NCI-H1694 (cell line): ENCODE results near the gene GINS3.
"Not testable (repeated sequence)": the region's sequence is repeated elsewhere in the genome, so short reads cannot be mapped to it uniquely, and the experiment has no call there.

ENCODE experiments used
- DNase-seq: peaks from one replicate; lab custom pipeline; 2025; lab: John Stamatoyannopoulos, UW

The GINS3 gene

GRCh38 chr16:58389724-58390123 is 2.5 kb upstream of the GINS3 start:
- no peak for DNase-seq

- no peak for DNase-seq
Observed at GRCh38 chr16:58393138-58393504, 850 bp downstream of the GINS3 start.

- DNase-seq = not testable (repeated sequence)
Observed at GRCh38 chr16:58396897-58397296, 4.6 kb downstream of the GINS3 start.

- no peak for DNase-seq
Observed at GRCh38 chr16:58399718-58400633, 7.7 kb downstream of the GINS3 start.

GRCh38 chr16:58401305-58401704 is 9.0 kb downstream of the GINS3 start:
- DNase-seq = not testable (repeated sequence)

- DNase-seq = no peak
Observed at GRCh38 chr16:58402796-58403195, 10.5 kb downstream of the GINS3 start.

- no peak for DNase-seq
Observed at GRCh38 chr16:58409316-58409973, 17.2 kb downstream of the GINS3 start.

GRCh38 chr16:58411336-58411735 is 19.1 kb downstream of the GINS3 start:
- DNase-seq = no peak

- no peak for DNase-seq
Observed at GRCh38 chr16:58411736-58412614, 19.7 kb downstream of the GINS3 start.

- DNase-seq = not testable (repeated sequence)
Observed at GRCh38 chr16:58412615-58412970, 20.3 kb downstream of the GINS3 start.

- DNase-seq = no peak
Observed at GRCh38 chr16:58413359-58413758, 21.1 kb downstream of the GINS3 start.

GRCh38 chr16:58415003-58415402 is 22.7 kb downstream of the GINS3 start:
- no peak for DNase-seq

- not testable (repeated sequence) for DNase-seq
Observed at GRCh38 chr16:58415961-58416360, 23.7 kb downstream of the GINS3 start.

GRCh38 chr16:58417035-58417434 is 24.8 kb downstream of the GINS3 start:
- DNase-seq = no peak

- DNase-seq = no peak
Observed at GRCh38 chr16:58417600-58417999, 25.3 kb downstream of the GINS3 start.

- DNase-seq = no peak
Observed at GRCh38 chr16:58418026-58418425, 25.8 kb downstream of the GINS3 start.

GRCh38 chr16:58418601-58419000 is 26.3 kb downstream of the GINS3 start:
- DNase-seq = no peak

- DNase-seq = no peak
Observed at GRCh38 chr16:58419241-58419990, 27.1 kb downstream of the GINS3 start.

GRCh38 chr16:58421059-58421458 is 28.8 kb downstream of the GINS3 start:
- no peak for DNase-seq

GRCh38 chr16:58421529-58421928 is 29.3 kb downstream of the GINS3 start:
- DNase-seq = no peak

- DNase-seq = no peak
Observed at GRCh38 chr16:58422809-58423208, 30.5 kb downstream of the GINS3 start.

GRCh38 chr16:58425245-58425644 is 33.0 kb downstream of the GINS3 start:
- DNase-seq = no peak
